ENCODE data around the gene APRT. TPM values are rescaled to one million over a fixed set of nuclear protein-coding genes. Genes with fewer than 3 reads are reported as not detected.
A peak's percentile ranks its signal among the peaks of the same experiment; 100 is the strongest.

APRT gene
- total and polyA plus RNA-seq, 9 of the 15 experiments (the other 6 are each of a cell fraction or from before 2014, with no cell fraction given) = 41.7 to 409 (median 146) TPM

DNA sequence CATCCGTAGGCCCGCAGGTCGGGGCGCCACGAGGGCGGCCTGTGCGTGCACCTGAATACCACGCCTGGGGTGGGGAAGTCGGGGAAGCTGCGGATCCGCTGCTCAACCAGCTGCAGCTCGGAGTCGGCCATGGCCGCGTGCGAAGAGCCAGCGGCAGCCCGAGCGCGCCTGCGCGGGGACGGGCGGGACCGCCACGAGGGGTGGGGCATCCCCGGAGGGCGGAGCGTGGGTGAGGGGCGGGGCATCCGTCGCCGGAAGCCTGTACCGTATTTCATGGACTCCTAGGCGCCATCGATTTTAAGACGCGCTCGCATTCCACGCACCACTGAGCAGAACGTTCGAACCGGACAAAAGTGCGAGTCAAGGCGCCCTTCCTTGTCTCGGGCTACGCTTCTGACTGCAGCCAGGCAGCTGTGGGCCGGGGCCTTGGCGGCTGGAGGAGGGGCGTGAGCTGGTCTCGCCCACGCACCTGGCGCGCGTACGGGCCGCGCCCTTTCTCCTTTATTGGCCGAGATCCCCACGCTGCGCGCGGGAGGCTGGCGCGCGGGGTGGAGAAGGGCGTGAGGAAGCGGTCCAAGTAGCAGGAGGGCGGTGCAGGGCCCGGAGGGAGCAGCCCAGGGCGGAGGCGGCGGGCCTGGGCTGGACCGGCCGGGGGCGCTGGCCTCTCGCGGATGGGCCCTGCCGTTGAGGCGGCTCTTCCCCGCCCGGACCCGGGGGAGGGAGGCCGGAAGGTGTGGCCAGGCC lies at the start of gene APRT (continued):
- no peak for TF ChIP-seq ZFP1 (CRISPR knock-in tag; IDR thresholded peaks at IDR 0.05)
- TF ChIP-seq XRCC5 (IDR thresholded peaks at IDR 0.05; ENCODE audit: low read depth, low read length) = peak; percentile 63; the same call in 1 of the 2 replicates
- TF ChIP-seq, protein P1, sequence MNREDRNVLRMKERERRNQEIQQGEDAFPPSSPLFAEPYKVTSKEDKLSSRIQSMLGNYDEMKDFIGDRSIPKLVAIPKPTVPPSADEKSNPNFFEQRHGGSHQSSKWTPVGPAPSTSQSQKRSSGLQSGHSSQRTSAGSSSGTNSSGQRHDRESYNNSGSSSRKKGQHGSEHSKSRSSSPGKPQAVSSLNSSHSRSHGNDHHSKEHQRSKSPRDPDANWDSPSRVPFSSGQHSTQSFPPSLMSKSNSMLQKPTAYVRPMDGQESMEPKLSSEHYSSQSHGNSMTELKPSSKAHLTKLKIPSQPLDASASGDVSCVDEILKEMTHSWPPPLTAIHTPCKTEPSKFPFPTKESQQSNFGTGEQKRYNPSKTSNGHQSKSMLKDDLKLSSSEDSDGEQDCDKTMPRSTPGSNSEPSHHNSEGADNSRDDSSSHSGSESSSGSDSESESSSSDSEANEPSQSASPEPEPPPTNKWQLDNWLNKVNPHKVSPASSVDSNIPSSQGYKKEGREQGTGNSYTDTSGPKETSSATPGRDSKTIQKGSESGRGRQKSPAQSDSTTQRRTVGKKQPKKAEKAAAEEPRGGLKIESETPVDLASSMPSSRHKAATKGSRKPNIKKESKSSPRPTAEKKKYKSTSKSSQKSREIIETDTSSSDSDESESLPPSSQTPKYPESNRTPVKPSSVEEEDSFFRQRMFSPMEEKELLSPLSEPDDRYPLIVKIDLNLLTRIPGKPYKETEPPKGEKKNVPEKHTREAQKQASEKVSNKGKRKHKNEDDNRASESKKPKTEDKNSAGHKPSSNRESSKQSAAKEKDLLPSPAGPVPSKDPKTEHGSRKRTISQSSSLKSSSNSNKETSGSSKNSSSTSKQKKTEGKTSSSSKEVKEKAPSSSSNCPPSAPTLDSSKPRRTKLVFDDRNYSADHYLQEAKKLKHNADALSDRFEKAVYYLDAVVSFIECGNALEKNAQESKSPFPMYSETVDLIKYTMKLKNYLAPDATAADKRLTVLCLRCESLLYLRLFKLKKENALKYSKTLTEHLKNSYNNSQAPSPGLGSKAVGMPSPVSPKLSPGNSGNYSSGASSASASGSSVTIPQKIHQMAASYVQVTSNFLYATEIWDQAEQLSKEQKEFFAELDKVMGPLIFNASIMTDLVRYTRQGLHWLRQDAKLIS (CRISPR knock-in tag; IDR thresholded peaks at IDR 0.05) = no peak; the same call in none of the 2 replicates
- TF ChIP-seq TSC22D4 (tag; IDR thresholded peaks at IDR 0.05) = no peak
- no peak for TF ChIP-seq MCM5 (IDR thresholded peaks at IDR 0.05; ENCODE audit: low read depth)
- peak; percentile 98 for TF ChIP-seq TARDBP (IDR thresholded peaks at IDR 0.05)
- TF ChIP-seq, protein P2, sequence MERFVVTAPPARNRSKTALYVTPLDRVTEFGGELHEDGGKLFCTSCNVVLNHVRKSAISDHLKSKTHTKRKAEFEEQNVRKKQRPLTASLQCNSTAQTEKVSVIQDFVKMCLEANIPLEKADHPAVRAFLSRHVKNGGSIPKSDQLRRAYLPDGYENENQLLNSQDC (CRISPR knock-in tag; IDR thresholded peaks at IDR 0.05) = no peak
- TF ChIP-seq, protein P3, sequence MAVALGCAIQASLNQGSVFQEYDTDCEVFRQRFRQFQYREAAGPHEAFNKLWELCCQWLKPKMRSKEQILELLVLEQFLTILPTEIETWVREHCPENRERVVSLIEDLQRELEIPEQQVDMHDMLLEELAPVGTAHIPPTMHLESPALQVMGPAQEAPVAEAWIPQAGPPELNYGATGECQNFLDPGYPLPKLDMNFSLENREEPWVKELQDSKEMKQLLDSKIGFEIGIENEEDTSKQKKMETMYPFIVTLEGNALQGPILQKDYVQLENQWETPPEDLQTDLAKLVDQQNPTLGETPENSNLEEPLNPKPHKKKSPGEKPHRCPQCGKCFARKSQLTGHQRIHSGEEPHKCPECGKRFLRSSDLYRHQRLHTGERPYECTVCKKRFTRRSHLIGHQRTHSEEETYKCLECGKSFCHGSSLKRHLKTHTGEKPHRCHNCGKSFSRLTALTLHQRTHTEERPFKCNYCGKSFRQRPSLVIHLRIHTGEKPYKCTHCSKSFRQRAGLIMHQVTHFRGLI (CRISPR knock-in tag; IDR thresholded peaks at IDR 0.05) = no peak
- TF ChIP-seq ZNF785 (CRISPR knock-in tag; IDR thresholded peaks at IDR 0.05) = no peak
- no peak for TF ChIP-seq ZNF764 (CRISPR knock-in tag; IDR thresholded peaks at IDR 0.05; ENCODE audit: low read depth)
- peak; percentile 92 for TF ChIP-seq GATAD2B (IDR thresholded peaks at IDR 0.05; ENCODE audit: borderline replicate concordance)
- TF ChIP-seq GABPB1 (CRISPR knock-in tag; IDR thresholded peaks at IDR 0.05) = peak; percentile 78
- TF ChIP-seq NFIX (CRISPR knock-in tag; IDR thresholded peaks at IDR 0.05; ENCODE audit: low read depth) = no peak
- no peak for TF ChIP-seq ZNF586 (CRISPR knock-in tag; conservative IDR thresholded peaks at IDR 0.05)
- no peak for TF ChIP-seq HSF4 (CRISPR knock-in tag; IDR thresholded peaks at IDR 0.05; ENCODE audit: borderline replicate concordance)
- no peak for TF ChIP-seq ATF1 (CRISPR knock-in tag; IDR thresholded peaks at IDR 0.05)
- TF ChIP-seq ATF1 (tag; IDR thresholded peaks at IDR 0.05) = peak; percentile 63
- TF ChIP-seq BACH1 (tag; IDR thresholded peaks at IDR 0.05) = no peak
- TF ChIP-seq ZNF431 (CRISPR knock-in tag; IDR thresholded peaks at IDR 0.05) = no peak
- no peak for TF ChIP-seq ZNF436 (CRISPR knock-in tag; IDR thresholded peaks at IDR 0.05)
- no peak for TF ChIP-seq ZNF384 (IDR thresholded peaks at IDR 0.05; ENCODE audit: low read depth, low read length)
- TF ChIP-seq ZNF24 (IDR thresholded peaks at IDR 0.05) = peak; percentile 25; the same call in 1 of the 2 replicates
- TF ChIP-seq, protein P4, sequence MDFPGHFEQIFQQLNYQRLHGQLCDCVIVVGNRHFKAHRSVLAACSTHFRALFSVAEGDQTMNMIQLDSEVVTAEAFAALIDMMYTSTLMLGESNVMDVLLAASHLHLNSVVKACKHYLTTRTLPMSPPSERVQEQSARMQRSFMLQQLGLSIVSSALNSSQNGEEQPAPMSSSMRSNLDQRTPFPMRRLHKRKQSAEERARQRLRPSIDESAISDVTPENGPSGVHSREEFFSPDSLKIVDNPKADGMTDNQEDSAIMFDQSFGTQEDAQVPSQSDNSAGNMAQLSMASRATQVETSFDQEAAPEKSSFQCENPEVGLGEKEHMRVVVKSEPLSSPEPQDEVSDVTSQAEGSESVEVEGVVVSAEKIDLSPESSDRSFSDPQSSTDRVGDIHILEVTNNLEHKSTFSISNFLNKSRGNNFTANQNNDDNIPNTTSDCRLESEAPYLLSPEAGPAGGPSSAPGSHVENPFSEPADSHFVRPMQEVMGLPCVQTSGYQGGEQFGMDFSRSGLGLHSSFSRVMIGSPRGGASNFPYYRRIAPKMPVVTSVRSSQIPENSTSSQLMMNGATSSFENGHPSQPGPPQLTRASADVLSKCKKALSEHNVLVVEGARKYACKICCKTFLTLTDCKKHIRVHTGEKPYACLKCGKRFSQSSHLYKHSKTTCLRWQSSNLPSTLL (IDR thresholded peaks at IDR 0.05) = no peak
- TF ChIP-seq, protein P5, sequence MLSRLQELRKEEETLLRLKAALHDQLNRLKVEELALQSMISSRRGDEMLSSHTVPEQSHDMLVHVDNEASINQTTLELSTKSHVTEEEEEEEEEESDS (CRISPR knock-in tag; IDR thresholded peaks at IDR 0.05) = no peak
